ENCODE results near the gene TGM3.

DNA sequence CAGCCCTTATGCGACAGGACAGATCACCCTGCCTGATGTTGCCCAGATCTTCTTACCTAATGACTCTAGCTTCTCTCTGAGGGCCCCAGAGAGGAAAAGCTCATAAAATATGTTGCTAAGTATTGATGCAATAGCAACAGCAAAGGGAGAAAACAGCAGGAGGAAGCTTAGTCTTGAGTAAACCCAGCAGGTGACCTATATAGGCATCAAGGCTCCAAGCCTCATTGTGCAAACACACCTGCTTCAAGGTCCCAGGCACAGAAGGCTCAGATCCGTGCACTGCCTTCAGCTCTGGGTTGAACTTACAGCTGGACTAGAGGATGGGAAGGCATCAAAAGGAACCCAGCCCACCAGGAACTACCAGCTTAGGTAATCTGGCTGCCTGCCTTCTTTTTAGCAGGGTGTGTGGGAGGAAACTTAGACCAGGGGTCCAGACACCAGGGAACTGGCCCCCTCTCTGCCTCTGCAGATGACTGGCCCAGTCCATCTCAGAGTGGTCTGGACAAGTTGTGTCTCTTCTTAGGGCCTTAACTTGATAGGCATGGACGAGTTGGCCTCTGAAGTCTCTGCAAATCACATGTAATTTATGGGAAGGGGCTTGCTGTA lies 34.4 kb downstream of the TGM3 start:
- TF ChIP-seq, protein P1, sequence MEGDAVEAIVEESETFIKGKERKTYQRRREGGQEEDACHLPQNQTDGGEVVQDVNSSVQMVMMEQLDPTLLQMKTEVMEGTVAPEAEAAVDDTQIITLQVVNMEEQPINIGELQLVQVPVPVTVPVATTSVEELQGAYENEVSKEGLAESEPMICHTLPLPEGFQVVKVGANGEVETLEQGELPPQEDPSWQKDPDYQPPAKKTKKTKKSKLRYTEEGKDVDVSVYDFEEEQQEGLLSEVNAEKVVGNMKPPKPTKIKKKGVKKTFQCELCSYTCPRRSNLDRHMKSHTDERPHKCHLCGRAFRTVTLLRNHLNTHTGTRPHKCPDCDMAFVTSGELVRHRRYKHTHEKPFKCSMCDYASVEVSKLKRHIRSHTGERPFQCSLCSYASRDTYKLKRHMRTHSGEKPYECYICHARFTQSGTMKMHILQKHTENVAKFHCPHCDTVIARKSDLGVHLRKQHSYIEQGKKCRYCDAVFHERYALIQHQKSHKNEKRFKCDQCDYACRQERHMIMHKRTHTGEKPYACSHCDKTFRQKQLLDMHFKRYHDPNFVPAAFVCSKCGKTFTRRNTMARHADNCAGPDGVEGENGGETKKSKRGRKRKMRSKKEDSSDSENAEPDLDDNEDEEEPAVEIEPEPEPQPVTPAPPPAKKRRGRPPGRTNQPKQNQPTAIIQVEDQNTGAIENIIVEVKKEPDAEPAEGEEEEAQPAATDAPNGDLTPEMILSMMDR (IDR thresholded peaks at IDR 0.05 in 2 of 3, conservative IDR thresholded peaks at IDR 0.05 in 1 of 3; ENCODE audit: borderline replicate concordance in 1 of 3, insufficient read depth in 1 of 3, low read depth in 2 of 3, low read length in 2 of 3), result no peak
- TF ChIP-seq TCF7L2 (IDR thresholded peaks at IDR 0.05; ENCODE audit: borderline replicate concordance, extremely low read depth, insufficient read depth, insufficient read length) (peak; percentile 25), POLR2A (IDR thresholded peaks at IDR 0.05; ENCODE audit: borderline replicate concordance, extremely low read depth, insufficient read depth, insufficient read length) (no peak), POLR2AphosphoS5 (IDR thresholded peaks at IDR 0.05; ENCODE audit: low read depth, low read length) (no peak), YY1 (IDR thresholded peaks at IDR 0.05; ENCODE audit: extremely low read depth, insufficient replicate concordance, low read depth, low read length) (no peak), EGR1 (IDR thresholded peaks at IDR 0.05; ENCODE audit: low read depth) (no peak), EZH2phosphoT487 (IDR thresholded peaks at IDR 0.05; ENCODE audit: borderline replicate concordance) (no peak), EZH2 (IDR thresholded peaks at IDR 0.05) (no peak), RAD21 (IDR thresholded peaks at IDR 0.05; ENCODE audit: low read depth) (no peak), REST (IDR thresholded peaks at IDR 0.05; ENCODE audit: low read depth) (no peak), ELF1 (IDR thresholded peaks at IDR 0.05; ENCODE audit: borderline replicate concordance, low read depth) (no peak)
- TF ChIP-seq, protein P2, sequence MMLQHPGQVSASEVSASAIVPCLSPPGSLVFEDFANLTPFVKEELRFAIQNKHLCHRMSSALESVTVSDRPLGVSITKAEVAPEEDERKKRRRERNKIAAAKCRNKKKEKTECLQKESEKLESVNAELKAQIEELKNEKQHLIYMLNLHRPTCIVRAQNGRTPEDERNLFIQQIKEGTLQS (IDR thresholded peaks at IDR 0.05), result no peak

Data from HCT116 (cell line).